IPS-18a (cell line): ENCODE results near the gene ANKRD11.
"Not testable (repeated sequence)": the region's sequence is repeated elsewhere in the genome, so short reads cannot be mapped to it uniquely, and the experiment has no call there.

Experiments
- H3K27ac ChIP-seq: one replicate; pipeline ENCODE4 v1.5.1; 2013; ENCODE audit warnings: low read length
- H3K27me3 ChIP-seq: one replicate; pipeline ENCODE4 v1.6.1; 2013; ENCODE audit warnings: mild to moderate bottlenecking, low read length; ENCODE audit not compliant: control insufficient read depth, insufficient read depth
- H3K36me3 ChIP-seq: one replicate; pipeline ENCODE4 v1.6.1; 2013; ENCODE audit warnings: low read depth, low read length; ENCODE audit not compliant: control insufficient read depth
- H3K4me1 ChIP-seq: one replicate; pipeline ENCODE4 v1.6.1; 2013; ENCODE audit warnings: low read depth, low read length; ENCODE audit not compliant: control insufficient read depth
- H3K4me3 ChIP-seq: one replicate; pipeline ENCODE4 v1.5.1; 2013; ENCODE audit warnings: low read length
- H3K9ac ChIP-seq: one replicate; pipeline ENCODE4 v1.6.1; 2013; ENCODE audit warnings: mild to moderate bottlenecking, low read length, moderate library complexity
- H3K9me3 ChIP-seq: one replicate; pipeline ENCODE4 v1.6.1; 2013; ENCODE audit warnings: low read depth, low read length; ENCODE audit not compliant: control insufficient read depth

ANKRD11 gene

DNA sequence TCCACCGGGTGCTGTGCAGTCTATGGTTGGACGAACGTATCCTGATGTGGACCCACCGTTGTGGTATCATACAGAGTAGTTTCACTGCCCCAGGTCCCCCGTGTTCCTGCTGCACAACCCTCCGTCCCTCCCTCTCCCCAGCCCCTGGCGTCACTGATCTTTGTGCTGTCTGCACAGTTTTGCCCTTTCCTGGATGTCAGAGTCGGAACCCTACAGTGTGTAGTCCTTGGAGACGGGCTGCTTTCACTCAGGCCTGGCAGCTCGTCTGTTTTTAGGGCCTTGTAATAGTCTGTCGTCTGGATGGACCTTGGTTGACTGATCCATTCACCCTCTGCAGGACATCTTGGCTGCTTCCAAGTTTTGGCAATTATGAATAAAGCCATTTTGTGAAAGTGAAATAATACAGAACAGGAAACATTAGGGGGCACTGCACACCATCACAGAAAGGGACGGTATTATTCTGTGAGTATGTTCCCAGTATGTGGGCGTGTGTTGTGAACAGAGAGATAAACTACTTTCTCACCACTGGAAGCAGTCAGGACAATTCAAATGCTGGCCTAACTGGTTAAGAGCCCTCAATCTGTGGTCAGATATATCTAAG is 156.9 kb downstream of the ANKRD11 start:
- H3K9me3 ChIP-seq, H3K27ac ChIP-seq, H3K36me3 ChIP-seq, H3K4me3 ChIP-seq, H3K27me3 ChIP-seq, H3K9ac ChIP-seq: not testable (repeated sequence)
- peaks cover 18% of the 10 kb centered on the region for H3K4me1 ChIP-seq

GRCh38 chr16:89332902-89333245 is 157.5 kb downstream of the ANKRD11 start:
- Histone ChIP-seq H3K36me3 (no peaks in the 10 kb centered on the region), H3K27me3 (no peaks in the 10 kb centered on the region), H3K9me3 (no peaks in the 10 kb centered on the region), H3K27ac (no peak overlapping the region), H3K4me1 (peaks cover 18% of the 10 kb centered on the region), H3K9ac (no peak overlapping the region), H3K4me3 (no peak overlapping the region)

DNA sequence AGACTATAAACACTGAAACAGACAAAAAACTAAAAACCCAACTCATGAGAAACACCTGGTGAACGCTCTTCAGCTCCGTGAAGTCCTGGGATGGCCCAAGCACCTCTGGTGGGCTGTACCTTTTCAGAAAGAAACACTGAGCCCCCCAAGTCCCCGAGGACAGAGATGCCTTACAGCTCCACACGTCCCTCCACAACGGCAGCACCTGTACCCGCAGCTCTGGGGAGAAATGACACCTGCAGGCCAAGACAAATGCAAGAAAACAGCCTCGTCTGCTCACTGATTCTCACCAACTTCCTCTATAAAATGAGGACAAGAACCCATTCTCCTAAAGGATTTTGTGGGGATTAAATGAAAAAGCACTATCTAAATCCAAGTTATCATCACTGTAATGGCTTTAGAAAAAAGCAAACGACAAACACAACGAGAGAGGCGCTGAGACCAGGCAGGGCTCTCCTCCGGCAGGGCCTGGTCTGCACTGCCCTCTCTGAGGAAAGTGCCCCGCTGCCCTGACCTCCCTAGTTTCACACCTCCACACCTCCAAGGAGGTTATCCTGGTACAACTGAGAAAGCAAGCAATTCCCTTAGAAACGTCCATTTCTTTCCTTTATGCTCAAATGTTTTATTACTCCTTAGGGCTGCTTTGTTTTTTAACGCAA is 158.0 kb downstream of the ANKRD11 start:
- H3K27me3 ChIP-seq, result no peaks in the 10 kb centered on the region
- no peaks in the 10 kb centered on the region for H3K36me3 ChIP-seq
- no peaks in the 10 kb centered on the region for H3K9me3 ChIP-seq
- no peak overlapping the region for H3K9ac ChIP-seq
- H3K27ac ChIP-seq, result no peak overlapping the region
- H3K4me3 ChIP-seq, result no peak overlapping the region
- H3K4me1 ChIP-seq, result peaks cover 19% of the 10 kb centered on the region

GRCh38 chr16:89331371-89332109 is 158.8 kb downstream of the ANKRD11 start:
- H3K36me3 ChIP-seq, result no peaks in the 10 kb centered on the region
- H3K4me1 ChIP-seq, result peaks cover 26% of the 10 kb centered on the region
- H3K27me3 ChIP-seq, result no peaks in the 10 kb centered on the region
- H3K9ac ChIP-seq, result no peak overlapping the region
- H3K27ac ChIP-seq, result no peak overlapping the region
- H3K9me3 ChIP-seq, result no peaks in the 10 kb centered on the region
- no peak overlapping the region for H3K4me3 ChIP-seq

DNA sequence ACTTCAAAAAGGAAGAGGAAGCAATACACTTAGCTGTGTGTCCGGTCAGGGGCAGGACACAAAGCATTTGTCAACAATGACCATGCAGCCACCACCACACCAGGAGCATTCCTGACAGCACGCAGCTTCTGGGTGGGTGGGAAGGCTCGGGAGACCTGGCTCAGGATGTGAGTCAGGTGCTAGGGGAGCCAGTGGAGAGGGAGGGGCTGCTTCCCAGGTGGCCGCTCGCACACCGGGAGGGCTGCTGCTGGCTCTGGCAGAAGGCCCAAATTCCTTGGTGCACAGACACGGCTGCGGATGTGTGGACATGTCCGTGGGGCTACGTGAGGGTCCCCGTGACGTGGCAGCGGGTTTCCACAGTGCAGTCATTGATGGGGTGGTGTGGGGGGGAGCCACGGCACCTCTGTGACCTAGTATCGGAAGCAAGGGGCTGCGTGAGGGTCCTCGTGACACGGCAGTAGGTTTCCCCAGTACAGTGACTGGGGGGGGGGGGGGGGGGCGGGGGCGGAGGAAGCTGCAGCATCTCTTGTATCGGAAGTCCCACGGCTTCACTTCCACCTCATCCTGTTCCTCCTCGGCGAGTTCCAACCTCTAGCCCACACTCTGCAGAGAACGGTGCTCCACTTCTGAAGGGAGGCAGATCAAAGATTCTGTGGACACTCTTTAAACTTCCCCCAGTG is 160.0 kb downstream of the ANKRD11 start:
- H3K9ac ChIP-seq, result no peak overlapping the region
- H3K4me3 ChIP-seq, result no peak overlapping the region
- H3K27me3 ChIP-seq, result no peaks in the 10 kb centered on the region
- no peaks in the 10 kb centered on the region for H3K36me3 ChIP-seq
- no peaks in the 10 kb centered on the region for H3K9me3 ChIP-seq
- H3K4me1 ChIP-seq, result peaks cover 35% of the 10 kb centered on the region
- H3K27ac ChIP-seq, result no peak overlapping the region

DNA sequence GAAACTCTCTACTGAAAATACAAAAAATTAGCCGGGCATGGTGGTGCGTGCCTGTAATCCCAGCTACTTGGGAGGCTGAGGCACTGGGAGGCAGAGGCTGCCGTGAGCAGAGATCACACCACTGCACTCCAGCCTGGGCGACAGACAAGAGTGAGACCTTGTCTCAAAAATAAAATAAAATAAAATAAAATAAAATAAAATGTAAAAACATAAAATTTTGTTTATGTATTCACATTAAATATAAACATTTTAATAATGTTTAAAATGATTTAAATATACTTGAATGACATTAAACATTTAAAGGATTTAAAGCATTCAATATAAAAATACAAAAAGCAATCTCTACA is 160.6 kb downstream of the ANKRD11 start:
- H3K27ac ChIP-seq, H3K9ac ChIP-seq: not testable (repeated sequence)
- peaks cover 31% of the 10 kb centered on the region for H3K4me1 ChIP-seq

GRCh38 chr16:89328412-89329400 is 161.7 kb downstream of the ANKRD11 start:
- H3K36me3 ChIP-seq, H3K9ac ChIP-seq, H3K27me3 ChIP-seq, H3K4me3 ChIP-seq, H3K9me3 ChIP-seq, H3K27ac ChIP-seq: not testable (repeated sequence)
- peaks cover 30% of the 10 kb centered on the region for H3K4me1 ChIP-seq

More for the DNA sequence above, 160.6 kb downstream of the ANKRD11 start:
- not testable (repeated sequence) for H3K9me3 ChIP-seq, H3K27me3 ChIP-seq, H3K36me3 ChIP-seq, H3K4me3 ChIP-seq

DNA sequence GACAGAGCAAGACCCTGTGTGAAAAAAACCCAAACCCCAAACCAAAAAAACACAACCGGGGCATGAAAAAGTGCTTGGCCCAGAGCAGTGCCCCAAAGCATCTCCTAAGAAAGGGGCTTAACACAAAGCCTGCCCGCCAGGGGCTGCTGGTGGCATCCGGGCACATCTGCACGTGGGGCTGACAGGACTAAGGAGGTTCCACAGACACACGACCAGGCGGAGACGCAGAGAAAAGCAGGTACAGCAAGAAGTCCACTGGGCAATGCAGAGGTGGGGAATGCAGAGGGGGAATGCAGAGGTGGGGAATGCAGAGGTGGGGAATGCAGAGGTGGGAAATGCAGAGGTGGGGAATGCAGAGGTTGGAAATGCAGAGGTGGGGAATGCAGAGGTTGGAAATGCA is 163.6 kb downstream of the ANKRD11 start:
- Histone ChIP-seq H3K4me1 (peaks cover 34% of the 10 kb centered on the region), H3K9ac (no peak overlapping the region), H3K36me3 (no peaks in the 10 kb centered on the region), H3K27ac (no peak overlapping the region), H3K27me3 (no peaks in the 10 kb centered on the region), H3K4me3 (no peak overlapping the region), H3K9me3 (no peaks in the 10 kb centered on the region)

- no peaks in the 10 kb centered on the region for H3K27me3 ChIP-seq
- H3K4me1 ChIP-seq, result peaks cover 39% of the 10 kb centered on the region
- no peak overlapping the region for H3K4me3 ChIP-seq
- H3K36me3 ChIP-seq, result no peaks in the 10 kb centered on the region
- H3K9ac ChIP-seq, result no peak overlapping the region
- H3K9me3 ChIP-seq, result no peaks in the 10 kb centered on the region
- H3K27ac ChIP-seq, result no peak overlapping the region
Measured at GRCh38 chr16:89325861-89326471, 164.4 kb downstream of the ANKRD11 start.

DNA sequence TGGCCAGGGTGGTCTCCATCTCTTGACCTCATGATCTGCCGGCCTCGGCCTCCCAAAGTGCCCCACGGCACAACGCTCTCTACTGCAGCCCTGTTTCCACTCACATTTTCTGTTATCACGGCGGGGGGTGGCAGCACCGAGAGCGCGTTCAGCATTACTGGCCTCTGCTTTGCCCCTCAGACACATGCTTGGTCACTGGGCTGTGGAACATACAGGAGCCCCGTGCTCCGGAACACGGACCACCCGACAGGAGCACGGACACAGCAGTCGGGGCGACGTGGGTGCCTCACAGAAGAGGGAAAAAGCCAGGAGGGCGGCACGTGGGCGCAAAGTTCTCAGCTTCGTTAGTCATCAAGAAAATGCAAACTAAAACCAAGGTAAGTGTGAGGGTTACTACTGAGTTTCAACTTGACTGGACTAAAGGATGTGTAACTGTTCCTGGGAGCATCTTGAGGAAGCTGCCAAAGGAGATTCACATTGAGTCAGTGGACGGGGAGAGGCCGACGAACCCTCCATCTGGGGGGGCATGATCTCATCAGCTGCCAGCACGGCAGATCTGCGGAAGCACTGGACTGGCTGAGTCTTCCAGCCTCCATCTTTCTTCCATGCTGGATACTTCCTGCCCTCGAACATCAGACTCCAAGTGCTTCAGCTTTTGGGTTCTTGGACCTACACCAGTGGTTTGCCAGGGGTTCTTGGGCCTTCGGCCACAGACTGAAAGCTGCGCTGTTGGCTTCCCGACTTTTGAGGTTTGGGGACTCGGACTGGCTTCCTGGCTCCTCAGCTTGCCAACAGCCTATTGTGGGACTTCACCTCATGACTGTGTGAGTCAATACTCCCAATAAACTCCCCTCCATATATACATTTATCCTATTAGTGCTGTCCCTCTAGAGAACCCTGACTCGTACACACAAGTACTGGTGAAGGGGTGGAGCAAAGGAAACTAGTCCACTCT is 166.0 kb downstream of the ANKRD11 start:
- Histone ChIP-seq H3K27ac (no peak overlapping the region), H3K36me3 (no peaks in the 10 kb centered on the region), H3K4me1 (peaks cover 45% of the 10 kb centered on the region), H3K9ac (no peak overlapping the region), H3K4me3 (no peak overlapping the region), H3K27me3 (no peaks in the 10 kb centered on the region), H3K9me3 (no peaks in the 10 kb centered on the region)
